Vagina (tissue), 2 donors: ENCODE measurements around the gene ADGRV1.

ENCODE experiments used
- CTCF ChIP-seq, 3 experiments: fragments of 450-650 bp in 2 of 3; fragments of 200-600 bp in 1 of 3; sonication (generic) in 1 of 3; IDR thresholded peaks; one replicate each; pipeline ENCODE4 v1.5.1; 2017 to 2019; ENCODE audit warnings: antibody characterized with exemption in 3 of 3, mild to moderate bottlenecking in 2 of 3, moderate library complexity in 2 of 3
- POLR2A ChIP-seq, 2 donors: fragments of 450-650 bp; IDR thresholded peaks; one replicate each; pipeline ENCODE4 v1.6.1; 2017; ENCODE audit warnings: antibody characterized with exemption in 2 of 2, mild to moderate bottlenecking in 2 of 2, moderate library complexity in 2 of 2

DNA sequence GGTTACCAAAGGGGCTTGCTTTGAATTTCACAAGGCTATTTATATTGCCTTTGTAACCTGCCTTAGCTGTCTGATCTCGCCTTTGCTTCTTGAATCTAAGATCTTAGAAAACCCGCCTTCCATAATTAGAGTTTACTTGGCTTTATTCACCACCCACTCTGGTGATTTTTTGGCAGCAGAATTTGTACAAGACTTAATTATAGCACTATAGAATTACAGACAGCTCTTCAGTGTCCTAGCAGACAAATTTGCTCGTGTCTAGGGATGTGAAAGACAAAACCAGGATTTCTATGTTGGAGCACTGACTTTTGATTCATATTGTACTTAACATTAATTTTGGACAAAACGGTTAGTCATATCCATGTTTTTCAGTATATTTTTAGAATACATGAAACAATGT, 306.6 kb downstream of the ADGRV1 start:
- TF ChIP-seq CTCF (IDR thresholded peaks at IDR 0.05) (no peak), POLR2A (IDR thresholded peaks at IDR 0.05) (no peak)
